HCT116 (cell line): ENCODE results near the gene NHP2. TPM values are rescaled to one million over a fixed set of nuclear protein-coding genes. Genes with fewer than 3 reads are reported as not detected.

Source experiments
- ATAC-seq: fragments of 200-7000 bp; cut with Tn5 transposase; 2 replicates; pipeline ENCODE4 v1.9.1; 2020; ENCODE audit warnings: mild to moderate bottlenecking, moderate library complexity
- BruUV-seq: library from RNA; stranded (reverse); fragments of 400-500 nt; replicated peaks from 2 replicates; lab custom pipeline; 2021; lab: Mats Ljungman, UMichigan
- CTCF ChIA-PET: fragments of 300-600 bp; sonication (Branson Sonifier 250); formaldehyde crosslinking; loops from one replicate; lab custom pipeline; 2021; ENCODE audit warnings: antibody characterized with exemption; lab: Charles Lee
- POLR2A ChIA-PET: fragments of 300-600, 350-600 bp; sonication (Branson Sonifier 250); formaldehyde crosslinking; loops from one replicate; lab custom pipeline; 2021; ENCODE audit warnings: antibody characterized with exemption; lab: Charles Lee
- RAD21 ChIA-PET, 2 experiments: fragments of 300-600 bp; sonication (Branson Sonifier 250); formaldehyde crosslinking; loops; one replicate each; lab custom pipeline; 2023; ENCODE audit warnings: low total read pairs in 2 of 2; ENCODE audit not compliant: uncharacterized antibody in 2 of 2, unreplicated experiment in 2 of 2, low non-redundant PET in 1 of 2; lab: Charles Lee
- DNase-seq: peaks from one replicate; pipeline ENCODE4 v3.0.0-alpha.2; 2010; ENCODE audit warnings: low read depth, low spot score
- H2AFZ ChIP-seq: fragments of 200-600 bp; shearing (Covaris generic), sonication (generic); 2 replicates; pipeline ENCODE4 v1.6.1; 2017; ENCODE audit warnings: low read depth, mixed run types, mixed read lengths, antibody characterized with exemption, low read length; ENCODE audit not compliant: poor library complexity, severe bottlenecking
- H3K27ac ChIP-seq: 2 replicates; pipeline ENCODE4 v1.5.1; 2012; ENCODE audit warnings: low read depth, low read length
- H3K27me3 ChIP-seq: fragments of 200-600 bp; sonication (generic); 2 replicates; pipeline ENCODE4 v1.6.1; 2016; ENCODE audit warnings: mixed run types, low read length, mixed read lengths; ENCODE audit not compliant: insufficient read depth
- H3K36me3 ChIP-seq, 2 experiments: fragments of 200-500 bp in 1 of 2; fragments of 200-600 bp in 1 of 2; sonication (Bioruptor generic) in 1 of 2; sonication (generic) in 1 of 2; 2 replicates each; pipeline versions ENCODE4 v1.5.1 to v1.6.1; 2014 to 2016; ENCODE audit warnings: low read length in 2 of 2, inconsistent platforms in 1 of 2, mixed read lengths in 1 of 2, mixed run types in 1 of 2; ENCODE audit not compliant: insufficient read depth in 2 of 2, control insufficient read depth in 1 of 2
- H3K4me1 ChIP-seq, 2 experiments: fragments of 200-600 bp in 1 of 2; sonication (generic) in 1 of 2; 2 replicates each; pipeline versions ENCODE4 v1.5.1 to v1.6.1; 2012 to 2017; ENCODE audit warnings: low read length in 2 of 2, inconsistent platforms in 1 of 2, mild to moderate bottlenecking in 1 of 2, mixed read lengths in 1 of 2, mixed run types in 1 of 2, moderate library complexity in 1 of 2; ENCODE audit not compliant: insufficient read depth in 2 of 2, control insufficient read depth in 1 of 2
- H3K4me2 ChIP-seq: fragments of 200-600 bp; sonication (generic); 2 replicates; pipeline ENCODE4 v1.6.1; 2017; ENCODE audit warnings: mixed run types, low read length, mixed read lengths
- H3K4me3 ChIP-seq, 2 experiments: fragments of 200-600 bp in 1 of 2; sonication (generic) in 1 of 2; replicated peaks in 1 of 2; 2 replicates each; pipeline ENCODE4 v1.5.1; 2011 to 2016; ENCODE audit warnings: low read length in 2 of 2, control low read depth in 1 of 2, low read depth in 1 of 2, mild to moderate bottlenecking in 1 of 2, mixed read lengths in 1 of 2, mixed run types in 1 of 2
- H3K79me2 ChIP-seq: fragments of 200-600 bp; sonication (generic); 2 replicates; pipeline ENCODE4 v1.6.1; 2017; ENCODE audit warnings: mild to moderate bottlenecking, mixed run types, low read length, moderate library complexity, mixed read lengths; ENCODE audit not compliant: insufficient read depth
- H3K9ac ChIP-seq: fragments of 200-600 bp; sonication (generic); 2 replicates; pipeline ENCODE4 v1.6.1; 2016; ENCODE audit warnings: low read length, mixed read lengths
- H3K9me2 ChIP-seq: fragments of 200-600 bp; sonication (generic), shearing (Covaris generic); 2 replicates; pipeline ENCODE4 v1.6.1; 2017; ENCODE audit warnings: mixed run types, mild to moderate bottlenecking, moderate library complexity; ENCODE audit not compliant: insufficient read depth
- H3K9me3 ChIP-seq, 2 experiments: fragments of 200-500 bp in 1 of 2; fragments of 200-600 bp in 1 of 2; sonication (Bioruptor generic) in 1 of 2; sonication (generic) in 1 of 2; 2 replicates each; pipeline ENCODE4 v1.6.1; 2014 to 2017; ENCODE audit warnings: low read length in 2 of 2, mixed read lengths in 2 of 2, inconsistent platforms in 1 of 2, low read depth in 1 of 2, mild to moderate bottlenecking in 1 of 2, mixed run types in 1 of 2, moderate library complexity in 1 of 2; ENCODE audit not compliant: control insufficient read depth in 1 of 2, insufficient read depth in 1 of 2
- H4K20me1 ChIP-seq: fragments of 200-600 bp; sonication (generic), shearing (Covaris generic); 2 replicates; pipeline ENCODE4 v1.6.1; 2017; ENCODE audit warnings: mixed run types, mild to moderate bottlenecking, moderate library complexity; ENCODE audit not compliant: insufficient read depth
- CBX3 ChIP-seq: IDR thresholded peaks from 2 replicates; pipeline ENCODE4 v1.6.1; 2012; ENCODE audit warnings: low read depth
- CEBPB ChIP-seq: IDR thresholded peaks from 2 replicates; pipeline ENCODE4 v1.6.1; 2012; ENCODE audit warnings: low read depth
- EGR1 ChIP-seq: IDR thresholded peaks from 2 replicates; pipeline ENCODE4 v1.6.1; 2012; ENCODE audit warnings: low read depth
- ELF1 ChIP-seq: IDR thresholded peaks from 2 replicates; pipeline ENCODE4 v1.6.1; 2012; ENCODE audit warnings: low read depth, borderline replicate concordance
- EZH2phosphoT487 ChIP-seq: fragments of 200-600 bp; IDR thresholded peaks from 2 replicates; pipeline ENCODE4 v1.6.1; 2018; ENCODE audit warnings: antibody characterized with exemption, borderline replicate concordance
- FOSL1 ChIP-seq: IDR thresholded peaks from 2 replicates; pipeline ENCODE4 v1.6.1; 2012; ENCODE audit warnings: low read depth
- POLR2AphosphoS5 ChIP-seq: IDR thresholded peaks from 2 replicates; pipeline ENCODE4 v1.6.1; 2011; ENCODE audit warnings: mild to moderate bottlenecking, low read depth, low read length, moderate library complexity
- REST ChIP-seq: IDR thresholded peaks from 2 replicates; pipeline ENCODE4 v1.6.1; 2012; ENCODE audit warnings: low read depth
- SIN3A ChIP-seq: IDR thresholded peaks from 2 replicates; pipeline ENCODE4 v1.6.1; 2012; ENCODE audit warnings: low read depth
- SP1 ChIP-seq: IDR thresholded peaks from 2 replicates; pipeline ENCODE4 v1.6.1; 2012; ENCODE audit warnings: low read depth
- ZBTB33 ChIP-seq: IDR thresholded peaks from 2 replicates; pipeline ENCODE4 v1.6.1; 2011; ENCODE audit warnings: mild to moderate bottlenecking, low read length, moderate library complexity; ENCODE audit not compliant: insufficient replicate concordance; ENCODE audit errors: extremely low read depth
- ZFX ChIP-seq: fragments of 450-650 bp; IDR thresholded peaks from 2 replicates; pipeline ENCODE4 v1.6.1; 2017
- intact Hi-C: fragments of 100-400 bp; cut with micrococcal nuclease; formaldehyde crosslinking; loops from 2 replicates; pipeline ENCODE4 v1.10.0; 2022
- total RNA-seq: library from RNA; stranded (reverse); gene quantifications from one replicate; pipeline ENCODE4 v1.2.1, GENCODE V29; 2021; ENCODE audit not compliant: unreplicated experiment

The NHP2 gene
- total RNA-seq, 1 experiment from 2014 or later, result 260 TPM

DNA sequence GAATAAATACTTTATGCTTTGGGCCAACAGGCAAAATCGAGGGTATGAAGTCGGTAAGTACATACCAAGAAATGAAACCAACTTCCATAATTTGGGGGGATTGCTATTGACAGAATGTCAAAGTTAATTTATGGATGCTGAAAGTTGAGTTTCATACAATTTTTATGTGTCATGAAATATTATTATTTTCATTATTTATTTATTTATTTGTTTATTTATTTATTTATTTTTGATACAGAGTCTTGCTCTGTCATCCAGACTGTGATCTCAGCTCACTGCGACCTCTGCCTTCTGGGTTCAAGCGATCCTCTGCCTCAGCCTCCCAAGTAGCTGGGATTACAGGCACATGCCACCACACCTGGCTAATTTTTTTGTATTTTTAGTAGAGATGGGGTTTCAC is 38.0 kb upstream of the NHP2 start:
- no peaks in the 10 kb centered on the region for H3K79me2 ChIP-seq
- no peak overlapping the region for H2AFZ ChIP-seq
- BruUV-seq, result no TSS peak
- ChIA-PET CTCF (no interaction called here), RAD21 (no interaction called here), POLR2A (no interaction called here)
- intact Hi-C loops, result no loop called here
- peaks cover 0 to 3% of the 10 kb centered on the region in 2 experiments; a peak in 1 of 4 replicates for H3K9me3 ChIP-seq
- no peaks in the 10 kb centered on the region for H4K20me1 ChIP-seq
- no peaks in the 10 kb centered on the region for H3K9me2 ChIP-seq
- DNase-seq (no peak), ATAC-seq (no peak)
- H3K4me2 ChIP-seq, result no peak overlapping the region
- TF ChIP-seq FOSL1, result no peak
- TF ChIP-seq EZH2phosphoT487, result no peak
- no peak for TF ChIP-seq ZBTB33
- no peaks in the 10 kb centered on the region for H3K4me1 ChIP-seq
- no peak overlapping the region for H3K4me3 ChIP-seq
- no peaks in the 10 kb centered on the region for H3K27me3 ChIP-seq
- H3K36me3 ChIP-seq, result no peaks in the 10 kb centered on the region
- H3K9ac ChIP-seq, result no peak overlapping the region
- H3K27ac ChIP-seq, result no peak overlapping the region

DNA sequence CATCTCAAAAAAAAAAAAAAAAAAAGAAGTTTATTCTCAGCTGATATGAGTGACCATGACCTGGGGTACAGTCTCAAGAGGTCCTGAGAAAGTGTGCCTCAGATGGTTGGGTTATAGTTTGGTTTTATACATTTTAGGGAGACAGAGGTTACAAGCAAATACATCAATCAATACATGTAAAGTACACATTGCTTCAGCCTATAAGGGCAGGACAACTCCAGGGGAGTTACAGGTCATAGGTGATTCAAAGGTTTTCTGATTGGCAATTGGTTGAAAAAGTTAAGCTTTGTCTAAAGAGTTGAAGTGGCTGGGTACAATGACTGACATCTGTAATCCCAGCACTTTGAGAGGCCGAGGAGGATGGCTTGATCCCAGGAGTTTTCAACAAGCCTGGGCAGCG is 35.7 kb upstream of the NHP2 start:
- Histone ChIP-seq H3K9me2 (no peaks in the 10 kb centered on the region), H3K9me3 (peaks cover 0 to 3% of the 10 kb centered on the region in 2 experiments; a peak in 1 of 4 replicates), H2AFZ (no peak overlapping the region), H3K4me3 (no peak overlapping the region), H3K4me1 (no peaks in the 10 kb centered on the region), H3K36me3 (no peaks in the 10 kb centered on the region), H3K9ac (no peak overlapping the region), H3K79me2 (no peaks in the 10 kb centered on the region), H4K20me1 (no peaks in the 10 kb centered on the region), H3K27me3 (no peaks in the 10 kb centered on the region), H3K27ac (no peak overlapping the region), H3K4me2 (no peak overlapping the region)
- TF ChIP-seq POLR2AphosphoS5 (no peak), SIN3A (no peak), REST (no peak), EGR1 (no peak), CEBPB (no peak), EZH2phosphoT487 (no peak), SP1 (no peak), ZFX (no peak), FOSL1 (no peak), CBX3 (no peak), ELF1 (no peak)
- RAD21 ChIA-PET, result no interaction called here
- CTCF ChIA-PET, result no interaction called here
- BruUV-seq, result no TSS peak
- no peak for DNase-seq
- intact Hi-C loops, result no loop called here
- ATAC-seq, result no peak
- POLR2A ChIA-PET, result interaction anchor here (1.7 kb wide), 1 partner anchor 15 kb away, joined by 4 read pairs; the partner anchor contains the start of gene HNRNPAB
